Fibroblast of skin of back (primary cell): ENCODE results near the gene SLC24A3.
A peak's percentile ranks its signal among the peaks of the same experiment; 100 is the strongest.
"Not testable (repeated sequence)": the region's sequence is repeated elsewhere in the genome, so short reads cannot be mapped to it uniquely, and the experiment has no call there.

Source experiments
- DNase-seq: peaks from one replicate; pipeline ENCODE4 v3.0.0-alpha.2; 2013

The SLC24A3 gene

DNA sequence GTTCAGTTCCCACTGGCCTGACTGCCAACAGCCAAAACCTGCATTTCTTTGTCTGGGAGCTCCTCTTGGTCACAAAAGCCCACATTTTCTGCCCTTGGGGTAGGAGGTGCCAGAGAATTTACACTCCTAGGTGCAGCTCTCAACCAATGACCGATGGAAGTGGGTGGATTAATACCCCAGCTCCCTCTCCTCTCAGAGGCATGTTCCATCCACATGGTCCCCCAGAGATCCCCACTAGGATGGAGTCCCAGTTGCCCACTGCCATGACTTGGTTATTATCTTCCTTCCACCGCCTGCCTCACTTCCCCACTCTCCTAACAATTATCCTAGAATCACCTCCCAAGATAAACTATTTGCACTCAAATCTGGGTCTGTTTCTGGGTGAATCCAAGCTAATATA, 434.5 kb downstream of the SLC24A3 start:
- DNase-seq, result no peak

GRCh38 chr20:19648024-19648423, 435.6 kb downstream of the SLC24A3 start:
- no peak for DNase-seq

GRCh38 chr20:19649041-19649440, 436.6 kb downstream of the SLC24A3 start:
- no peak for DNase-seq

DNA sequence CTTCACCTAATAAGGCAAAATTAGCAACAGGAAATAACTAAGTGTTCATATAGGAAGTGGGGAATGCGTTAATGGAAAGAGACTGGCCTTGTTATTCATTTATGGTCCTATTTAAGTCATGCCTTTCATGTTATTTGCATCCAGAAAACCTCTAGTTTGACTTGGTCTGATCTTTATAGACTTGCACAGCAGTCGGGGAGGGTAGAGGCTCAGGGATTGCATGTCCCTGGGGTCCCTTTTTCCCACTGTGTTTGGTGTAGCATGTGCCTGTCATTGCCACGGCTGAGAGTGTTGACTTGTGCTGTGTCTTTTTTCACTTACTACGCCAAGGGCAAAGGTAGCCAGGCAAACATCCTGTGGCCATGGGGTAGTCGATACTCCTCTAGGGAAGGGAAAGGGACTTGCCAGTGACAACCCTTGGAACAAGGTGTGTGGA, 440.2 kb downstream of the SLC24A3 start:
- no peak for DNase-seq

DNA sequence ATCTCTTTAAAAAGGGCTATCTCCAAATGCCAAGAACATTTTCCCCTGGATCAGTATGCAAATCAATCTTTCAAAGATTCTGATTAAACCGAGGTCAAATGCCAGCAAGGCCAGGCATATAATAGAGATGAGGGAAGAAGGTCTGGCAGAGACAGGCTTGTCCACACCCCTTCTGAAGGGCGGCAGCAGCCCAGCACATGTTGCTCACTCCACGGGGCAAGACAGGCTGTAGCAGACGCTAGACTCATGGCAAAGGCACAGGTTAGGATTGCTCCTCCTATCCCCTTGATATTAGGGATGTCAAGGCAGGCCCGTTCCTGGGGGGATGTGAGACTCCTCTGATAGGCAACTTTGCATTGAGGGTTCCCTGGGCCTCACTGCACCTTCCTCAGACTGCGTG, 440.9 kb downstream of the SLC24A3 start:
- no peak for DNase-seq

DNA sequence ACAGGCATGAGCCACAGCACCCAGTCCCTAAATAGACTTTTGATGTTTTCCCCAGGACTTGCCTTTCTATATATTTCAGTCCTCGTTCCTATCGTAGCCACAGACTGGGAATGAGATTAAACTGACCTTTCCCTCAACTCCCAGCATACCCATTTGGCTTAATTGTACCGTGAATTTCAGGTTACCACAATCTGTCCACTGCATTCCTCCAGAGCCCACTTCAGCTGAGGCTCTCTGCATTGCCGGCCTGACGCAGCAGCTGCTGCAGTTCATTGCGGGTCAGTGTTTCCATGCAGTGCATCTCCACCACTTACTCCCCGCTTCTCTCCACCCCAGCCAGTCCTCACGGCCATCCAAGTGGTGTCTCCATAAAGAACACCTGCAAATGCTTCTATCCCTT, 442.5 kb downstream of the SLC24A3 start:
- DNase-seq, result no peak

GRCh38 chr20:19658137-19658536, 445.7 kb downstream of the SLC24A3 start:
- no peak for DNase-seq

DNA sequence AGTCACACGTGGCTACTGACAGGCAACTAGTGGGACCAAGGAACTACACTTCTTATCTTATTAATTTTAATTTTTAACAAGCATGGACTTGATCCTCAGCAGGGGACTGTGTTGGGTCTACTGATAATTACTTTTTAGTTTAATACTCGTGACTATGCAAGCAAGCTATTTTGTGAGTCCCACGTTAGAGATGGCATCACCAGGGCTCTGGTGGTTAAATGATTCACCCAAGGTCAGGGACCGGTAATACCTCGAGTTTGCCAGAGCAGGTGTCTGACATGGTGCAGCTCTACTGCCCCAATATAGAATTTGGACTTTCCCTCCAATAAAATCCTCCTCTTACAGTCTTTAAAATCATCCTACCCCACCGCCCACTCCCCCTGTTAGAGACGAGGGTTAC, 447.0 kb downstream of the SLC24A3 start:
- no peak for DNase-seq

DNA sequence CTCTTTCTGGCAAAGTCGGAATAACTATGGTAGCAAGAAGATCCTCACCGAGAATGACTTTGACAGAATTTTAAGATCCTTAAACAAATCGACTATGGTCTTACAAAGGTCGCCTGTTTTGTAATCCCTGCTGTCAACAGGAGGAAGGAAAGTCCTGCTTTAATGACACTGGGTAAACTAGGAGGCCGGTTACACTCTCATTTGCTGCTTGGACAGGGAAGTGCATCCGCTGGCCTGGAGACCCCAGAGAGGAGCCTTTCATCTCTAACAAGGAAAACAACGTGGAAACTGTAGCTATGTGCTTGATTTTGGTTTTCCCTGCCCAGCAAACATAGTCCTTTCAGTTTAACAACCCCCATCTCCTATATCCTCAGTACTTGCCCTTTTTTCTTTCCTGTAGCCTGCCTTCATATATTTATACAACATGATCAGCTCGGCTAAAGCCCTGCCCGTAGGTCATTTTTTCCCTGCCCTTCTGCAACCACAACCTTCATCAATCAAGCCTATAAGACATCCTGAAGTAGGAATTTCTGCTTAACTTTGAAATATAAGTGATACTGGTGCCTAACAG, 448.5 kb downstream of the SLC24A3 start:
- DNase-seq, result no peak

- peak; percentile 56 for DNase-seq
Measured at GRCh38 chr20:19661717-19662636, 449.5 kb downstream of the SLC24A3 start.

DNA sequence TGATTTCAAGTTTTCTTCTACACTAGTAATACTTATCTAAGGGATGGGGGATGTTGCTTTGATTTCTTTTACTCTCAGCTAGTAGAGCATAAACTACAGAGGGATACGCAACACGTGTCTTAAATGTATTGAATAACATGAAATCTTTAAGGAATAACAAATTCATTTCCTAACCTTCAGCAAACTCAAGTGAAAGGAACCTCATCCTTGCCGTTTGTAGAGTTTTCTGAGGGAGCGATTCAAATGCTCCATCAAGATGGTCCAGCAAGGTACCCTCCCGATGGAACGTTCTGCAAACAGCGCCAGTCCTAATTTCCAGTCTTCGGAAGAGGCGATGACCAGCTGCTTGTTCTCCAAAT, 450.2 kb downstream of the SLC24A3 start:
- no peak for DNase-seq

- DNase-seq, result no peak
Measured at GRCh38 chr20:19668418-19668817, 456.0 kb downstream of the SLC24A3 start.

- DNase-seq, result no peak
Measured at GRCh38 chr20:19670829-19671228, 458.4 kb downstream of the SLC24A3 start.

DNA sequence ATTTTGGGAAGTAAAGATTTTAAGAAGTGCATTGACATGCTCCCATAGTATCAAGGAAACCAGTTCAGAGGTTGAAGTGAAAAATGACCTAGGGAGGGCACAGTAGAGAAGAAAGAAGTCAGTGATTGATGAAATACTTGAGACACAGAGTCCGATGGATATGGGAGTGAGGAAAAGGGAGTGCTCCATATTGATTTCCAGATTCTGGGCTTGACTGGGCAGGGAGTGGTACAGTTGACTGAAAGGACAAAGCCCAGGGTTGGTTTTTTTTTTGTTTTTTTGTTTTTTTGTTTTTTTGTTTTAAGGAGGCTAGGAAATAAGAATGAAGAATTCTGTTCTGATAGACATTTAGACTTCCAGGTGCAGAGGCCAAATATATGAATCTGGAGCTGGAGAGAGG, 458.9 kb downstream of the SLC24A3 start:
- no peak for DNase-seq

DNA sequence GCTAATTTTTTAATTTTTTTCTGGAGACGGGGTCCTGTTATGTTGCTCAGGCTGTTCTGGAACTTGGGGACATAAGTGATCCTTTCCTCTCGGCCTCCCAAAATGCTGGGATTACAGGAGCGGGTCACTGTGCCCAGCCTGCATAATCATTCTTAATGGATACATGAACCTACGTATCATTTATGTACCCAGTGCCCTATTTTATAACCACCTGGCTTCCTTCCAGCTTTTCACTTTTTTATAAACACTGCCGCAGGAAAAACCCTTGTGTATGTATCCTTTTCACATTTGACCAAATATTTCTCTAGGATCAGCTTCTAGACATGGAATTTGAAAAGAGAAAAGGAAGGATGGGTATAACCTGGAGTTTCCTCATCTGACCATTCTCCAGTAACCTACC, 460.1 kb downstream of the SLC24A3 start:
- no peak for DNase-seq

- DNase-seq, result peak; percentile 31
Measured at GRCh38 chr20:19673575-19673974, 461.1 kb downstream of the SLC24A3 start.

- no peak for DNase-seq
Measured at GRCh38 chr20:19676202-19676601, 463.8 kb downstream of the SLC24A3 start.

GRCh38 chr20:19677336-19677735, 464.9 kb downstream of the SLC24A3 start:
- DNase-seq, result no peak

DNA sequence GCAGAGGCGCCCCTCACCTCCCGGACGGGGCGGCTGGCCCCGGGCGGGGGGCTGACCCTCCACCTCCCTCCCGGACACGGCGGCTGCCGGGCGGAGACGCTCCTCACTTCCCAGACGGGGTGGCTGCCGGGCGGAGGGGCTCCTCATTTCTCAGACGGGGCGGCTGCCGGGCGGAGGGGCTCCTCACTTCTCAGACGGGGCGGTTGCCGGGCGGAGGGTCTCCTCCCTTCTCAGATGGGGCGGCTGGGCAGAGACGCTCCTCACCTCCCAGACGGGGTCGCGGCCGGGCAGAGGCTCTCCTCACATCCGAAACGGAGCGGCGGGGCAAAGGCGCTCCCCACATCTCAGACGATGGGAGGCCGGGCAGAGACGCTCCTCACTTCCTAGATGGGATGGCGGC, 466.1 kb downstream of the SLC24A3 start:
- not testable (repeated sequence) for DNase-seq

GRCh38 chr20:19679900-19680495, 467.6 kb downstream of the SLC24A3 start:
- DNase-seq, result no peak

GRCh38 chr20:19682249-19682648, 469.8 kb downstream of the SLC24A3 start:
- DNase-seq, result no peak

- DNase-seq, result no peak
Measured at GRCh38 chr20:19683188-19683587, 470.7 kb downstream of the SLC24A3 start.

DNA sequence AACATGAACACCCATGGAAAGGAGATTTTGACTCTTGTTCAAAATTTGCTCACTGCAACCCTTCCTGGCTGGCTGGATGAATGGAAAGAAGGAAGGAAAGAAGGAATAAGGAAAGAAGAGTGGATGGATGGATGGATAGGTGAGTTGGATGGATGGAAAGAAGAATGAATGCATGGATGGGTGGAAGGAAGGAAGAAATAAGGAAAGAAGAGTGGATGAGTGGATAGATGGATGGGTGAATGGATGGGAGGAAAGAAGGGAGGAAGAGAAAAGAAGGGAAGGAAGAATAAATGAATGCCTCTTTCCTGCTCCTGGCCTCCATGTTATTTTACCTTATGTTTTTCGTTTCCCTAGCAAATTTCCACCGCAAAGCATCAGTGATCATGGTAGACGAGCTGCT, 471.4 kb downstream of the SLC24A3 start:
- DNase-seq, result no peak
